ENCODE results near the gene SPI1. TPM values are rescaled to one million over a fixed set of nuclear protein-coding genes. Genes with fewer than 3 reads are reported as not detected.

The SPI1 gene
- total RNA-seq, 1 experiment from 2014 or later: 0.31 TPM

GRCh38 chr11:47390422-47390760, 12.0 kb upstream of the SPI1 start:
- Histone ChIP-seq H3K27me3 (ENCODE audit: control insufficient read depth, insufficient read depth, low read length) (no peaks in the 10 kb centered on the region), H3K4me1 (ENCODE audit: control insufficient read depth, insufficient read depth, low read length) (no peaks in the 10 kb centered on the region; the same call in 1 of the 2 replicates), H3K9me3 (ENCODE audit: control insufficient read depth, insufficient read depth, low read depth, low read length) (no peaks in the 10 kb centered on the region), H3K36me3 (ENCODE audit: control insufficient read depth, insufficient read depth, low read length) (no peaks in the 10 kb centered on the region), H3K27ac (ENCODE audit: low read length) (no peak overlapping the region), H3K4me3 (ENCODE audit: low read depth in 2 of 2, low read length in 2 of 2) (no peak overlapping the region)
- TF ChIP-seq SIN3A (IDR thresholded peaks at IDR 0.05; ENCODE audit: borderline replicate concordance, insufficient read depth, low read depth, low read length) (no peak), CTCF (IDR thresholded peaks at IDR 0.05) (no peak), TCF7L2 (IDR thresholded peaks at IDR 0.05; ENCODE audit: low read depth, low read length) (no peak), REST (IDR thresholded peaks at IDR 0.05; ENCODE audit: insufficient read depth in 1 of 2, low read depth in 2 of 2, low read length in 1 of 2) (no peak), POLR2AphosphoS5 (IDR thresholded peaks at IDR 0.05; ENCODE audit: low read depth, low read length) (no peak)
- DNase-seq (ENCODE audit: low read depth, low spot score) (no peak), ATAC-seq (no peak)
- CTCF ChIA-PET: no interaction called here
- BruUV-seq (replicated peaks): no TSS peak
- intact Hi-C loops (cut with micrococcal nuclease; ENCODE audit: unreplicated experiment): no loop called here
- in situ Hi-C loops (cut with HindIII; ENCODE audit: low pct_unique_long_range_greater_than_20kb, low sequenced_read_pairs): no loop called here
- POLR2A ChIA-PET: interaction anchor here (0.7 kb wide), 1 partner anchor 138 kb away, joined by 4 read pairs; no protein-coding TSS in a partner anchor

GRCh38 chr11:47389577-47390421, 11.5 kb upstream of the SPI1 start:
- TF ChIP-seq SIN3A (IDR thresholded peaks at IDR 0.05; ENCODE audit: borderline replicate concordance, insufficient read depth, low read depth, low read length): no peak
- no peak for TF ChIP-seq CTCF (IDR thresholded peaks at IDR 0.05)
- no peak for TF ChIP-seq TCF7L2 (IDR thresholded peaks at IDR 0.05; ENCODE audit: low read depth, low read length)
- TF ChIP-seq REST (IDR thresholded peaks at IDR 0.05; ENCODE audit: insufficient read depth in 1 of 2, low read depth in 2 of 2, low read length in 1 of 2): no peak
- Histone ChIP-seq H3K4me1 (ENCODE audit: control insufficient read depth, insufficient read depth, low read length) (no peaks in the 10 kb centered on the region), H3K9me3 (ENCODE audit: control insufficient read depth, insufficient read depth, low read depth, low read length) (no peaks in the 10 kb centered on the region), H3K36me3 (ENCODE audit: control insufficient read depth, insufficient read depth, low read length) (no peaks in the 10 kb centered on the region), H3K4me3 (ENCODE audit: low read depth in 2 of 2, low read length in 2 of 2) (no peak overlapping the region), H3K27me3 (ENCODE audit: control insufficient read depth, insufficient read depth, low read length) (no peaks in the 10 kb centered on the region), H3K27ac (ENCODE audit: low read length) (no peak overlapping the region)
- no peak for ATAC-seq
- intact Hi-C loops (cut with micrococcal nuclease; ENCODE audit: unreplicated experiment): no loop called here
- ChIA-PET POLR2A (interaction anchor here (0.7 kb wide), 1 partner anchor 137 kb away, joined by 4 read pairs; no protein-coding TSS in a partner anchor), CTCF (no interaction called here)
- in situ Hi-C loops (cut with HindIII; ENCODE audit: low pct_unique_long_range_greater_than_20kb, low sequenced_read_pairs): no loop called here
- BruUV-seq (replicated peaks): no TSS peak
- no peak for DNase-seq (ENCODE audit: low read depth, low spot score)
